IMR-90 (cell line): ENCODE data around the gene CRYZL1. TPM values are rescaled to one million over a fixed set of nuclear protein-coding genes. Genes with fewer than 3 reads are reported as not detected.

ENCODE experiments used
- ATAC-seq: fragments of 200-7000 bp; cut with Tn5 transposase; 2 replicates; pipeline ENCODE4 v1.9.1; 2020; ENCODE audit warnings: low read depth, mild to moderate bottlenecking, moderate library complexity
- BruUV-seq: library from RNA; stranded (reverse); fragments of 400-500 nt; replicated peaks from 2 replicates; lab custom pipeline; 2021; lab: Mats Ljungman, UMichigan
- CTCF ChIA-PET: fragments of 300-600 bp; formaldehyde crosslinking; extraction: SDS; loops from one replicate; lab custom pipeline; 2021; ENCODE audit warnings: antibody characterized with exemption; lab: Yijun Ruan, JAX
- POLR2A ChIA-PET: fragments of 300-600 bp; sonication (Branson Sonifier 250); formaldehyde crosslinking; loops from one replicate; lab custom pipeline; 2022; ENCODE audit warnings: antibody characterized with exemption; ENCODE audit not compliant: unreplicated experiment; lab: Charles Lee
- DNase-seq: peaks from one replicate; pipeline ENCODE4 v3.0.0; 2013
- H2AFZ ChIP-seq: replicated peaks from 2 replicates; pipeline ENCODE3; 2013; ENCODE audit warnings: low read length, mild to moderate bottlenecking; ENCODE audit not compliant: poor library complexity
- H2AK5ac ChIP-seq: 2 replicates; pipeline ENCODE4 v1.6.1; 2013; ENCODE audit warnings: low read depth, low read length, inconsistent platforms
- H2AK9ac ChIP-seq: replicated peaks from 2 replicates; pipeline ENCODE3; 2013; ENCODE audit warnings: mild to moderate bottlenecking, low read depth, low read length, moderate library complexity; ENCODE audit not compliant: poor library complexity
- H2BK120ac ChIP-seq: 2 replicates; pipeline ENCODE4 v1.6.1; 2013; ENCODE audit warnings: low read depth, low read length, inconsistent platforms
- H2BK15ac ChIP-seq: 3 replicates; pipeline ENCODE4 v1.6.1; 2013; ENCODE audit warnings: low read depth, low read length, inconsistent platforms
- H2BK20ac ChIP-seq: 2 replicates; pipeline ENCODE4 v1.6.1; 2013; ENCODE audit warnings: low read depth, mild to moderate bottlenecking, inconsistent platforms, low read length, moderate library complexity
- H2BK5ac ChIP-seq: 2 replicates; pipeline ENCODE4 v1.6.1; 2013; ENCODE audit warnings: mild to moderate bottlenecking, low read depth, low read length, inconsistent platforms; ENCODE audit not compliant: poor library complexity, severe bottlenecking
- H3K14ac ChIP-seq: replicated peaks from 2 replicates; pipeline ENCODE4 v1.6.1; 2013; ENCODE audit warnings: low read depth, low read length, inconsistent platforms
- H3K18ac ChIP-seq: 2 replicates; pipeline ENCODE4 v1.6.1; 2013; ENCODE audit warnings: low read depth, low read length, control low read depth
- H3K23ac ChIP-seq: 2 replicates; pipeline ENCODE4 v1.6.1; 2013; ENCODE audit warnings: low read depth, low read length, inconsistent platforms
- H3K27ac ChIP-seq: 2 replicates; pipeline ENCODE4 v1.5.1; 2013; ENCODE audit warnings: mild to moderate bottlenecking, control low read depth, low read length; ENCODE audit not compliant: insufficient read depth
- H3K27me3 ChIP-seq: 2 replicates; pipeline ENCODE4 v1.6.1; 2013; ENCODE audit warnings: low read length; ENCODE audit not compliant: control insufficient read depth, insufficient read depth
- H3K36me3 ChIP-seq: 2 replicates; pipeline ENCODE4 v1.6.1; 2013; ENCODE audit warnings: low read length, mixed read lengths; ENCODE audit not compliant: control insufficient read depth, insufficient read depth
- H3K4ac ChIP-seq: 2 replicates; pipeline ENCODE4 v1.6.1; 2013; ENCODE audit warnings: low read depth, low read length, inconsistent platforms
- H3K4me1 ChIP-seq: 2 replicates; pipeline ENCODE4 v1.6.1; 2013; ENCODE audit warnings: low read length, mixed read lengths; ENCODE audit not compliant: control insufficient read depth, insufficient read depth
- H3K4me2 ChIP-seq: 2 replicates; pipeline ENCODE4 v1.6.1; 2013; ENCODE audit warnings: low read depth, mild to moderate bottlenecking, control low read depth, low read length, moderate library complexity
- H3K4me3 ChIP-seq: 2 replicates; pipeline ENCODE4 v1.5.1; 2013; ENCODE audit warnings: low read depth, mild to moderate bottlenecking, control low read depth, low read length, moderate library complexity; ENCODE audit not compliant: insufficient read depth
- H3K56ac ChIP-seq: 2 replicates; pipeline ENCODE4 v1.6.1; 2013; ENCODE audit warnings: low read length, inconsistent platforms; ENCODE audit not compliant: insufficient read depth; ENCODE audit errors: extremely low read depth
- H3K79me1 ChIP-seq, 2 experiments: 2 replicates each; pipeline ENCODE4 v1.6.1; 2013; ENCODE audit warnings: low read length in 2 of 2, inconsistent platforms in 1 of 2, low read depth in 1 of 2
- H3K9ac ChIP-seq: 2 replicates; pipeline ENCODE4 v1.6.1; 2013; ENCODE audit warnings: low read depth, low read length, control low read depth
- H3K9me1 ChIP-seq: 2 replicates; pipeline ENCODE4 v1.6.1; 2013; ENCODE audit warnings: low read length, inconsistent platforms; ENCODE audit not compliant: insufficient read depth
- H3K9me3 ChIP-seq: 2 replicates; pipeline ENCODE4 v1.6.1; 2013; ENCODE audit warnings: low read length; ENCODE audit not compliant: control insufficient read depth, insufficient read depth
- H4K20me1 ChIP-seq: 2 replicates; pipeline ENCODE4 v1.6.1; 2013; ENCODE audit warnings: low read length, inconsistent platforms; ENCODE audit not compliant: insufficient read depth
- H4K5ac ChIP-seq: 2 replicates; pipeline ENCODE4 v1.6.1; 2013; ENCODE audit warnings: mild to moderate bottlenecking, low read depth, low read length, control low read depth
- H4K8ac ChIP-seq, 2 experiments: 2 replicates each; pipeline ENCODE4 v1.6.1; 2013; ENCODE audit warnings: low read depth in 2 of 2, low read length in 2 of 2, control low read depth in 1 of 2, inconsistent platforms in 1 of 2
- H4K91ac ChIP-seq: 2 replicates; pipeline ENCODE4 v1.6.1; 2013; ENCODE audit warnings: low read depth, low read length, inconsistent platforms; ENCODE audit not compliant: insufficient read depth
- BHLHE40 ChIP-seq: fragments of 150-350 bp; IDR thresholded peaks from 2 replicates; pipeline ENCODE4 v1.6.1; 2016; ENCODE audit warnings: mild to moderate bottlenecking, low read depth, low read length
- CTCF ChIP-seq: conservative IDR thresholded peaks from 2 replicates; pipeline ENCODE4 v1.5.1; 2012; ENCODE audit warnings: mild to moderate bottlenecking, low read depth, low read length, improper control_type of control experiment
- ELK1 ChIP-seq: fragments of 150-350 bp; IDR thresholded peaks from 2 replicates; pipeline ENCODE4 v1.6.1; 2016; ENCODE audit warnings: low read depth, mild to moderate bottlenecking, low read length, moderate library complexity, borderline replicate concordance
- MAFK ChIP-seq: IDR thresholded peaks from 2 replicates; pipeline ENCODE4 v1.6.1; 2012; ENCODE audit warnings: low read depth, low read length, improper control_type of control experiment
- MAZ ChIP-seq: IDR thresholded peaks from 2 replicates; pipeline ENCODE4 v1.6.1; 2012; ENCODE audit warnings: low read depth, mild to moderate bottlenecking, low read length, improper control_type of control experiment, moderate library complexity, borderline replicate concordance
- MXI1 ChIP-seq: IDR thresholded peaks from 2 replicates; pipeline ENCODE4 v1.6.1; 2012; ENCODE audit warnings: low read depth, mild to moderate bottlenecking, low read length, moderate library complexity, borderline replicate concordance
- NFE2L2 ChIP-seq: fragments of 150-350 bp; IDR thresholded peaks from 2 replicates; pipeline ENCODE4 v1.6.1; 2016; ENCODE audit warnings: low read depth, mild to moderate bottlenecking, low read length
- SMC3 ChIP-seq: fragments of 150-350 bp; IDR thresholded peaks from 2 replicates; pipeline ENCODE4 v1.6.1; 2016; ENCODE audit warnings: low read depth, mild to moderate bottlenecking, antibody characterized with exemption, low read length, moderate library complexity
- WGBS, 2 experiments: methylation state at CpG; one replicate each; pipeline versions ENCODE4 v1.1.5 to v1.1.7; 2013; ENCODE audit warnings: missing lambda C conversion rate in 2 of 2; ENCODE audit not compliant: insufficient read length in 1 of 2; ENCODE audit errors: extremely low coverage in 2 of 2; 5-methylcytosine and 5-hydroxymethylcytosine counted together
- dilution Hi-C: fragments of 300-500 bp; cut with HindIII; formaldehyde crosslinking; loops from one replicate; pipeline ENCODE4 v1.14.3; 2018; ENCODE audit warnings: low sequenced_read_pairs; ENCODE audit not compliant: unreplicated experiment
- in situ Hi-C: fragments of 300-500 bp; cut with MboI; formaldehyde crosslinking; loops from 3 replicates; pipeline ENCODE4 v1.14.3; 2019; ENCODE audit warnings: low sequenced_read_pairs, inconsistent platforms, mixed read lengths
- intact Hi-C: fragments of 100-400 bp; cut with micrococcal nuclease; formaldehyde crosslinking; loops from 2 replicates; pipeline ENCODE4 v1.10.0; 2022
- polyA plus RNA-seq, 3 experiments: library from polyadenylated mRNA; depleted of rRNA; stranded (reverse); fragments of >200 nt; gene quantifications; 2 replicates each; pipeline ENCODE4 v1.2.3, GENCODE V29; 2012; ENCODE audit warnings: low replicate concordance in 1 of 3
- total RNA-seq: library from RNA; depleted of rRNA; stranded (reverse); fragments of >200 nt; gene quantifications from 2 replicates; pipeline ENCODE4 v1.2.3, GENCODE V29; 2012

The CRYZL1 gene
- total and polyA plus RNA-seq, 2 of the 4 experiments (the other 2 are of a cell fraction) = 19.9 to 28.5 TPM

- Histone ChIP-seq H3K9me3 (no peaks in the 10 kb centered on the region), H4K5ac (peak overlapping the region; percentile 5; the same call in 1 of the 2 replicates), H3K9me1 (peaks cover 3% of the 10 kb centered on the region), H3K79me1 (peaks cover 15 to 68% of the 10 kb centered on the region in 2 experiments), H3K18ac (peak overlapping the region; percentile 78), H2AFZ (peak overlapping the region; percentile 59), H2BK20ac (peak overlapping the region; percentile 2; the same call in 1 of the 2 replicates), H3K4me1 (peaks cover 7% of the 10 kb centered on the region; the same call in 1 of the 2 replicates), H4K8ac (peak overlapping the region in 1 of 2 experiments; percentile 54; a peak in 2 of 4 replicates), H2BK5ac (peak overlapping the region; percentile 67), H2AK9ac (peak overlapping the region; percentile 29), H3K14ac (peak overlapping the region; percentile 96), H3K4me3 (peak overlapping the region; percentile 96), H3K23ac (peak overlapping the region; percentile 89), H3K36me3 (no peaks in the 10 kb centered on the region), H3K56ac (peak overlapping the region; percentile 77), H2BK15ac (no peak overlapping the region), H4K91ac (peak overlapping the region; percentile 12; the same call in 1 of the 2 replicates), H3K4me2 (peak overlapping the region; percentile 87), H3K27me3 (no peaks in the 10 kb centered on the region), H3K4ac (peak overlapping the region; percentile 54), H2AK5ac (peak overlapping the region; percentile 48; the same call in 1 of the 2 replicates), H4K20me1 (peaks cover 11% of the 10 kb centered on the region; the same call in 1 of the 2 replicates), H3K27ac (peak overlapping the region; percentile 96), H2BK120ac (peak overlapping the region; percentile 5; the same call in 1 of the 2 replicates), H3K9ac (peak overlapping the region; percentile 99)
- POLR2A ChIA-PET = no interaction called here
- intact Hi-C loops = loop anchor here (1.0 to 5.0 kb wide), 3 partner anchors 118 to 251 kb away; no protein-coding TSS in a partner anchor
- dilution Hi-C loops = no loop called here
- in situ Hi-C loops = loop anchor here (10.0 kb wide), 1 partner anchor 241 kb away; no protein-coding TSS in a partner anchor
- ATAC-seq = no peak
- no CpG with 5 or more reads among the region's 7 CpGs for WGBS, 2 experiments
- BruUV-seq = no TSS peak
- CTCF ChIA-PET = interaction anchor here (0.6 kb wide), 2 partner anchors 70 to 129 kb away, joined by 3 to 9 read pairs; no protein-coding TSS in a partner anchor
- DNase-seq = no peak
- TF ChIP-seq NFE2L2 = no peak
- TF ChIP-seq MXI1 = no peak
- no peak for TF ChIP-seq MAFK
- no peak for TF ChIP-seq CTCF
- no peak for TF ChIP-seq MAZ
- no peak for TF ChIP-seq ELK1
- TF ChIP-seq BHLHE40 = no peak
- TF ChIP-seq SMC3 = 0 out of 2 replicates have a peak, but pooled peaks have one; percentile 6
Measured at GRCh38 chr21:33643658-33644311, 2.2 kb upstream of the CRYZL1 start.
